Measurements from ENCODE around the gene COX7B.

Gene COX7B

GRCh38 chrX:77946571-77946970, 47.3 kb downstream of the COX7B start:
- H3K27ac ChIP-seq: no peak overlapping the region
- TF ChIP-seq, protein P1, sequence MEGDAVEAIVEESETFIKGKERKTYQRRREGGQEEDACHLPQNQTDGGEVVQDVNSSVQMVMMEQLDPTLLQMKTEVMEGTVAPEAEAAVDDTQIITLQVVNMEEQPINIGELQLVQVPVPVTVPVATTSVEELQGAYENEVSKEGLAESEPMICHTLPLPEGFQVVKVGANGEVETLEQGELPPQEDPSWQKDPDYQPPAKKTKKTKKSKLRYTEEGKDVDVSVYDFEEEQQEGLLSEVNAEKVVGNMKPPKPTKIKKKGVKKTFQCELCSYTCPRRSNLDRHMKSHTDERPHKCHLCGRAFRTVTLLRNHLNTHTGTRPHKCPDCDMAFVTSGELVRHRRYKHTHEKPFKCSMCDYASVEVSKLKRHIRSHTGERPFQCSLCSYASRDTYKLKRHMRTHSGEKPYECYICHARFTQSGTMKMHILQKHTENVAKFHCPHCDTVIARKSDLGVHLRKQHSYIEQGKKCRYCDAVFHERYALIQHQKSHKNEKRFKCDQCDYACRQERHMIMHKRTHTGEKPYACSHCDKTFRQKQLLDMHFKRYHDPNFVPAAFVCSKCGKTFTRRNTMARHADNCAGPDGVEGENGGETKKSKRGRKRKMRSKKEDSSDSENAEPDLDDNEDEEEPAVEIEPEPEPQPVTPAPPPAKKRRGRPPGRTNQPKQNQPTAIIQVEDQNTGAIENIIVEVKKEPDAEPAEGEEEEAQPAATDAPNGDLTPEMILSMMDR (conservative IDR thresholded peaks at IDR 0.05): no peak; the same call in 1 of the 2 replicates
- no peak for TF ChIP-seq ZFX (IDR thresholded peaks at IDR 0.05)

DNA sequence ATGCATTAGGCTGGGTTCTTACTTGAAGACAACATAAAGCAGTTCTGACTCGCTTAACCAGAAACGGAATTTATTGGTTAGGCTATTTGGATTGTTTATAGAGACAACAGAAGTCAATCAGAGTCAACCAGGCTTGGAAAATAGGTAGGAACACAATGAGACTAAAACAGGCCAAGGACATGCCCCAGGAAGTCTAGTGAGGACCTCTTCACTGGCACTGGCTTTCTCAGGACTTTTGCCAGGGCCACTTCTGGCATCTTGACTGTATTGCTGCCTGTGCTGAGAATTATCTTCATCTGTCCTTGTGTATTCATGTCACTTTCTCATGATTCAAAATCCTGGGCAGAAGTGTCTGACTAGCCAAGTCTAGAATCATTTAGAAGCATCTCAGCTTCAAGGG, 50.6 kb downstream of the COX7B start:
- H3K27ac ChIP-seq: no peak overlapping the region; the same call in 1 of the 2 replicates
- TF ChIP-seq ZFX (IDR thresholded peaks at IDR 0.05): no peak
- TF ChIP-seq, protein P1 (conservative IDR thresholded peaks at IDR 0.05): no peak

DNA sequence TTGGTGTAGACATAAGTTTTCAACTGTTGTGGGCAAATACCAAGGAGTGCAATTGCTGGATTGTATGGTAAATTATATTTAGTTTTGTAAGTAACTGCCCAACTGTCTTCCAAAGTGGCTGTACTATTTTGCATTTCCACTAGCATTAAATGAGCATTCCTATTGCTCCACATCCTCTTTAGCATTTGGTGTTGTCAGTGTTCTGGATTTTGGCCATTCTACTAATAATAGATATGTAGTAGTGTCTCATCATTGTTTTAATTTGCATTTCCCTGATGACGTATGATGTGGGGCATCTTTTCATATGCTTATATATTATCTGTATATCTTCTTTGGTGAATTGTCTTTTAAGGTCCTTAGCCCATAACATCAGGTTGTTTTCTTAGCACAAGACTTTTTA, 52.9 kb downstream of the COX7B start:
- H3K27ac ChIP-seq: no peak overlapping the region
- TF ChIP-seq, protein P1 (conservative IDR thresholded peaks at IDR 0.05): no peak
- TF ChIP-seq ZFX (IDR thresholded peaks at IDR 0.05): no peak

GRCh38 chrX:77953302-77953701, 54.0 kb downstream of the COX7B start:
- TF ChIP-seq ZFX (IDR thresholded peaks at IDR 0.05): no peak
- TF ChIP-seq, protein P1 (conservative IDR thresholded peaks at IDR 0.05): no peak
- no peak overlapping the region for H3K27ac ChIP-seq

GRCh38 chrX:77953708-77954107, 54.4 kb downstream of the COX7B start:
- TF ChIP-seq, protein P1 (conservative IDR thresholded peaks at IDR 0.05): no peak
- TF ChIP-seq ZFX (IDR thresholded peaks at IDR 0.05): no peak

More at GRCh38 chrX:77953708-77954107, 54.4 kb downstream of the COX7B start:
- H3K27ac ChIP-seq: no peak overlapping the region
